ENCODE results near the gene NOTCH3.
A peak's percentile ranks its signal among the peaks of the same experiment; 100 is the strongest.

Gene NOTCH3

GRCh38 chr19:15223649-15224361 lies 23.0 kb upstream of the NOTCH3 start:
- Histone ChIP-seq H3K4me3 (ENCODE audit: low read length) (peak overlapping the region; percentile 49), H3K36me3 (ENCODE audit: insufficient read depth, low read length) (no peaks in the 10 kb centered on the region), H3K9me3 (ENCODE audit: low read length) (no peaks in the 10 kb centered on the region), H3K4me1 (ENCODE audit: insufficient read depth, low read length) (peaks cover 13% of the 10 kb centered on the region), H3K27me3 (ENCODE audit: insufficient read depth, low read length) (no peaks in the 10 kb centered on the region), H2AFZ (ENCODE audit: low read depth, low read length) (peak overlapping the region; percentile 72)

- Histone ChIP-seq H3K27me3 (ENCODE audit: insufficient read depth, low read length) (no peaks in the 10 kb centered on the region), H3K4me1 (ENCODE audit: insufficient read depth, low read length) (peaks cover 13% of the 10 kb centered on the region), H2AFZ (ENCODE audit: low read depth, low read length) (no peak overlapping the region), H3K9me3 (ENCODE audit: low read length) (no peaks in the 10 kb centered on the region), H3K36me3 (ENCODE audit: insufficient read depth, low read length) (no peaks in the 10 kb centered on the region), H3K4me3 (ENCODE audit: low read length) (peak overlapping the region; percentile 49)
Observed at GRCh38 chr19:15222738-15223648, 22.2 kb upstream of the NOTCH3 start.

GRCh38 chr19:15220833-15221232 lies 20.0 kb upstream of the NOTCH3 start:
- Histone ChIP-seq H2AFZ (ENCODE audit: low read depth, low read length) (no peak overlapping the region), H3K4me1 (ENCODE audit: insufficient read depth, low read length) (peaks cover 13% of the 10 kb centered on the region), H3K4me3 (ENCODE audit: low read length) (no peak overlapping the region), H3K9me3 (ENCODE audit: low read length) (no peaks in the 10 kb centered on the region), H3K36me3 (ENCODE audit: insufficient read depth, low read length) (no peaks in the 10 kb centered on the region), H3K27me3 (ENCODE audit: insufficient read depth, low read length) (no peaks in the 10 kb centered on the region)

- peaks cover 8% of the 10 kb centered on the region for H3K4me1 ChIP-seq (ENCODE audit: insufficient read depth, low read length)
- H3K4me3 ChIP-seq (ENCODE audit: low read length), result no peak overlapping the region
- H2AFZ ChIP-seq (ENCODE audit: low read depth, low read length), result no peak overlapping the region
- H3K9me3 ChIP-seq (ENCODE audit: low read length), result no peaks in the 10 kb centered on the region
- no peaks in the 10 kb centered on the region for H3K27me3 ChIP-seq (ENCODE audit: insufficient read depth, low read length)
- no peaks in the 10 kb centered on the region for H3K36me3 ChIP-seq (ENCODE audit: insufficient read depth, low read length)
Observed at GRCh38 chr19:15218501-15218900, 17.7 kb upstream of the NOTCH3 start.

- H3K4me1 ChIP-seq (ENCODE audit: insufficient read depth, low read length), result no peaks in the 10 kb centered on the region
- no peaks in the 10 kb centered on the region for H3K9me3 ChIP-seq (ENCODE audit: low read length)
- no peak overlapping the region for H2AFZ ChIP-seq (ENCODE audit: low read depth, low read length)
- no peaks in the 10 kb centered on the region for H3K36me3 ChIP-seq (ENCODE audit: insufficient read depth, low read length)
- H3K4me3 ChIP-seq (ENCODE audit: low read length), result no peak overlapping the region
- no peaks in the 10 kb centered on the region for H3K27me3 ChIP-seq (ENCODE audit: insufficient read depth, low read length)
Observed at GRCh38 chr19:15216363-15216762, 15.6 kb upstream of the NOTCH3 start.

GRCh38 chr19:15213715-15214381 lies 13.1 kb upstream of the NOTCH3 start:
- H3K9me3 ChIP-seq (ENCODE audit: low read length), result no peaks in the 10 kb centered on the region
- no peak overlapping the region for H3K4me3 ChIP-seq (ENCODE audit: low read length)
- no peaks in the 10 kb centered on the region for H3K4me1 ChIP-seq (ENCODE audit: insufficient read depth, low read length)
- no peak overlapping the region for H2AFZ ChIP-seq (ENCODE audit: low read depth, low read length)
- H3K36me3 ChIP-seq (ENCODE audit: insufficient read depth, low read length), result no peaks in the 10 kb centered on the region
- H3K27me3 ChIP-seq (ENCODE audit: insufficient read depth, low read length), result no peaks in the 10 kb centered on the region

- Histone ChIP-seq H2AFZ (ENCODE audit: low read depth, low read length) (no peak overlapping the region), H3K4me3 (ENCODE audit: low read length) (no peak overlapping the region), H3K27me3 (ENCODE audit: insufficient read depth, low read length) (no peaks in the 10 kb centered on the region), H3K4me1 (ENCODE audit: insufficient read depth, low read length) (no peaks in the 10 kb centered on the region), H3K36me3 (ENCODE audit: insufficient read depth, low read length) (no peaks in the 10 kb centered on the region), H3K9me3 (ENCODE audit: low read length) (no peaks in the 10 kb centered on the region)
Observed at GRCh38 chr19:15212711-15213110, 11.9 kb upstream of the NOTCH3 start.

GRCh38 chr19:15210323-15210781 lies 9.6 kb upstream of the NOTCH3 start:
- H3K4me3 ChIP-seq (ENCODE audit: low read length), result no peak overlapping the region
- no peak overlapping the region for H2AFZ ChIP-seq (ENCODE audit: low read depth, low read length)
- no peaks in the 10 kb centered on the region for H3K36me3 ChIP-seq (ENCODE audit: insufficient read depth, low read length)
- no peaks in the 10 kb centered on the region for H3K4me1 ChIP-seq (ENCODE audit: insufficient read depth, low read length)
- no peaks in the 10 kb centered on the region for H3K27me3 ChIP-seq (ENCODE audit: insufficient read depth, low read length)
- no peaks in the 10 kb centered on the region for H3K9me3 ChIP-seq (ENCODE audit: low read length)

GRCh38 chr19:15201374-15202023 lies 704 bp upstream of the NOTCH3 start:
- H3K36me3 ChIP-seq (ENCODE audit: insufficient read depth, low read length), result peaks cover 22% of the 10 kb centered on the region
- H2AFZ ChIP-seq (ENCODE audit: low read depth, low read length), result peak overlapping the region; percentile 53
- H3K4me3 ChIP-seq (ENCODE audit: low read length), result peak overlapping the region; percentile 43
- H3K4me1 ChIP-seq (ENCODE audit: insufficient read depth, low read length), result peaks cover 8% of the 10 kb centered on the region
- H3K27me3 ChIP-seq (ENCODE audit: insufficient read depth, low read length), result no peaks in the 10 kb centered on the region
- H3K9me3 ChIP-seq (ENCODE audit: low read length), result no peaks in the 10 kb centered on the region

GRCh38 chr19:15199661-15200552 lies 888 bp downstream of the NOTCH3 start:
- peaks cover 32% of the 10 kb centered on the region for H3K36me3 ChIP-seq (ENCODE audit: insufficient read depth, low read length)
- H3K4me3 ChIP-seq (ENCODE audit: low read length), result peak overlapping the region; percentile 99
- H3K4me1 ChIP-seq (ENCODE audit: insufficient read depth, low read length), result peaks cover 8% of the 10 kb centered on the region
- no peaks in the 10 kb centered on the region for H3K9me3 ChIP-seq (ENCODE audit: low read length)
- no peak overlapping the region for H2AFZ ChIP-seq (ENCODE audit: low read depth, low read length)
- no peaks in the 10 kb centered on the region for H3K27me3 ChIP-seq (ENCODE audit: insufficient read depth, low read length)

- Histone ChIP-seq H3K9me3 (ENCODE audit: low read length) (no peaks in the 10 kb centered on the region), H3K27me3 (ENCODE audit: insufficient read depth, low read length) (no peaks in the 10 kb centered on the region), H3K4me1 (ENCODE audit: insufficient read depth, low read length) (peaks cover 10% of the 10 kb centered on the region), H3K4me3 (ENCODE audit: low read length) (peak overlapping the region; percentile 37), H3K36me3 (ENCODE audit: insufficient read depth, low read length) (peaks cover 32% of the 10 kb centered on the region), H2AFZ (ENCODE audit: low read depth, low read length) (no peak overlapping the region)
Observed at GRCh38 chr19:15198951-15199660, 1.7 kb downstream of the NOTCH3 start.

All from neuron (in vitro differentiated cells).